Endothelial cell of umbilical vein (primary cell): Measurements from ENCODE around the gene CNOT10.

ENCODE experiments used
- CTCF ChIP-seq, 2 donors: IDR thresholded peaks; 1 replicate in 1 of 2; 2 replicates in 1 of 2; pipeline ENCODE4 v1.5.1; 2011; ENCODE audit warnings: low read length in 2 of 2, mild to moderate bottlenecking in 2 of 2, moderate library complexity in 2 of 2, control low read depth in 1 of 2, inconsistent platforms in 1 of 2, low read depth in 1 of 2; ENCODE audit not compliant: insufficient read depth in 1 of 2; ENCODE audit errors: extremely low read depth in 1 of 2
- EZH2 ChIP-seq: IDR thresholded peaks from 2 replicates; pipeline ENCODE4 v1.6.1; 2012; ENCODE audit warnings: borderline replicate concordance, low read depth, mild to moderate bottlenecking, moderate library complexity, low read length, inconsistent platforms; ENCODE audit not compliant: severe bottlenecking
- POLR2A ChIP-seq: IDR thresholded peaks from 2 replicates; pipeline ENCODE4 v1.6.1; 2012; ENCODE audit warnings: low read depth, mild to moderate bottlenecking, control low read depth, low read length

- TF ChIP-seq EZH2 (no peak), POLR2A (no peak), CTCF (IDR thresholded peaks at IDR 0.05; ENCODE audit: extremely low read depth in 1 of 2, insufficient read depth in 1 of 2, low read depth in 1 of 2, low read length in 2 of 2) (no peak)
Measured at GRCh38 chr3:32734756-32735155, 49.8 kb downstream of the CNOT10 start.
